Mesothelial cell of epicardium (in vitro differentiated cells): Measurements from ENCODE around the gene SSPN. TPM values are rescaled to one million over a fixed set of nuclear protein-coding genes. Genes with fewer than 3 reads are reported as not detected.

Experiments used
- DNase-seq, 2 experiments: peaks; one replicate each; pipeline ENCODE4 v3.0.0; 2021; ENCODE audit warnings: low spot score in 2 of 2; ENCODE audit not compliant: unreplicated experiment in 2 of 2
- H3K27ac Mint-ChIP-seq: 2 replicates; pipeline ENCODE4 v1.8.0; 2021; ENCODE audit warnings: mixed read lengths
- H3K27me3 Mint-ChIP-seq: 2 replicates; pipeline ENCODE4 v1.8.0; 2021; ENCODE audit warnings: low read depth, mixed read lengths
- H3K36me3 Mint-ChIP-seq: 2 replicates; pipeline ENCODE4 v1.8.0; 2021; ENCODE audit warnings: mixed read lengths
- H3K4me1 Mint-ChIP-seq: 2 replicates; pipeline ENCODE4 v1.8.0; 2021; ENCODE audit warnings: mixed read lengths
- H3K4me3 Mint-ChIP-seq: 2 replicates; pipeline ENCODE4 v1.8.0; 2021; ENCODE audit warnings: mild to moderate bottlenecking, moderate library complexity, mixed read lengths
- H3K9me3 Mint-ChIP-seq: 2 replicates; pipeline ENCODE4 v1.8.0; 2021; ENCODE audit warnings: mixed read lengths
- total RNA-seq: library from RNA; stranded (reverse); gene quantifications from 3 replicates; pipeline ENCODE4 v1.2.1, GENCODE V29; 2021
- TF ChIP-seq, protein P1 (sequence below): fragments of 200-600 bp; sonication (generic); IDR thresholded peaks from one replicate; pipeline ENCODE4 v1.5.0; 2021; ENCODE audit warnings: antibody characterized with exemption; ENCODE audit not compliant: unreplicated experiment

The SSPN gene
- total RNA-seq, 1 donor from 2014 or later, result 19.4 TPM

DNA sequence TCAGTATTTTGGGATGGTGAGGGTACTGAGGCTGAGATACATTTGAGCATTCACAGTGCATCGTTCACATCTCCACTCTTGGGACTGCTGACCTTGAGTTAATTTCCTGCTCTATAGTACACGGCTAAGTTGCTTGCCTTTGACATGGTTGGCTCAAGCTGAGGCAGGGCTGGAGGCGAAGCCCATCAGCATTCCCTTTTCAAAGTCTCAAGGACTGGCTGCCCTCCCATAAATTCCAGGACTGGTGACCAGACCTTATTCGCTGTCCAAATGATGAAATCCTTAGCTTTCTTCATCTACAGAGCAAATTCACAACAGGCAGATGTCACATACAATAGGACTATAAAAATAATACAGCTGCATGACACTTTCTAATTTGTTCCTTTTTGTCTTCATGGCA lies 85.9 kb downstream of the SSPN start:
- Mint-ChIP-seq H3K36me3 (no peaks in the 10 kb centered on the region), H3K27ac (no peak overlapping the region)
- no peak for DNase-seq

GRCh38 chr12:26282339-26282940 lies 87.1 kb downstream of the SSPN start:
- Mint-ChIP-seq H3K27ac (no peak overlapping the region), H3K36me3 (no peaks in the 10 kb centered on the region)

More for the DNA sequence above, 85.9 kb downstream of the SSPN start:
- H3K4me3 Mint-ChIP-seq, result no peak overlapping the region
- no peaks in the 10 kb centered on the region for H3K9me3 Mint-ChIP-seq
- TF ChIP-seq, protein P1, sequence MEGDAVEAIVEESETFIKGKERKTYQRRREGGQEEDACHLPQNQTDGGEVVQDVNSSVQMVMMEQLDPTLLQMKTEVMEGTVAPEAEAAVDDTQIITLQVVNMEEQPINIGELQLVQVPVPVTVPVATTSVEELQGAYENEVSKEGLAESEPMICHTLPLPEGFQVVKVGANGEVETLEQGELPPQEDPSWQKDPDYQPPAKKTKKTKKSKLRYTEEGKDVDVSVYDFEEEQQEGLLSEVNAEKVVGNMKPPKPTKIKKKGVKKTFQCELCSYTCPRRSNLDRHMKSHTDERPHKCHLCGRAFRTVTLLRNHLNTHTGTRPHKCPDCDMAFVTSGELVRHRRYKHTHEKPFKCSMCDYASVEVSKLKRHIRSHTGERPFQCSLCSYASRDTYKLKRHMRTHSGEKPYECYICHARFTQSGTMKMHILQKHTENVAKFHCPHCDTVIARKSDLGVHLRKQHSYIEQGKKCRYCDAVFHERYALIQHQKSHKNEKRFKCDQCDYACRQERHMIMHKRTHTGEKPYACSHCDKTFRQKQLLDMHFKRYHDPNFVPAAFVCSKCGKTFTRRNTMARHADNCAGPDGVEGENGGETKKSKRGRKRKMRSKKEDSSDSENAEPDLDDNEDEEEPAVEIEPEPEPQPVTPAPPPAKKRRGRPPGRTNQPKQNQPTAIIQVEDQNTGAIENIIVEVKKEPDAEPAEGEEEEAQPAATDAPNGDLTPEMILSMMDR, result no peak
- peaks cover 3% of the 10 kb centered on the region for H3K4me1 Mint-ChIP-seq
- H3K27me3 Mint-ChIP-seq, result no peaks in the 10 kb centered on the region

DNA sequence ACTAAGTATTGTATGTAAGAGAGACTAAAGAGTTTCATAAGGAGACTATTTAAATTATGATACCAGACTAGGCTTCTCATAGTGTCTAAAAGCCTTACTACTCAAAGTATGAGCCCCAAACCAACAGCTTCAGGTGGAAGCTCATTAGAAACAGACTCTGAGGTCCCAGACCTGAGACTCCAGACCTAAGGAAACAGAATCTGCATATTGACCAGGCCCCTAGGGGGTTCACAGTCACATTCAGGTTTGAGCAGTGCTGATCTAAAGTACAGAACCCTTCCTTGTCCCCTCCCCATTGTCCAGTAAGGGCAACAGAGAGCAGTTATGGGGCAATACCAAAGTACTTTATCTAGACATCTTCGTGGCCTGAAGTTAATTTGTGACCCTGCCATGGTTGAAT lies 87.7 kb downstream of the SSPN start:
- H3K36me3 Mint-ChIP-seq, result no peaks in the 10 kb centered on the region

More at GRCh38 chr12:26282339-26282940, 87.1 kb downstream of the SSPN start:
- H3K4me1 Mint-ChIP-seq, result peaks cover 3% of the 10 kb centered on the region
- DNase-seq, result no peak
- H3K4me3 Mint-ChIP-seq, result no peak overlapping the region
- TF ChIP-seq, protein P1, result no peak
- no peaks in the 10 kb centered on the region for H3K27me3 Mint-ChIP-seq
- no peaks in the 10 kb centered on the region for H3K9me3 Mint-ChIP-seq

DNA sequence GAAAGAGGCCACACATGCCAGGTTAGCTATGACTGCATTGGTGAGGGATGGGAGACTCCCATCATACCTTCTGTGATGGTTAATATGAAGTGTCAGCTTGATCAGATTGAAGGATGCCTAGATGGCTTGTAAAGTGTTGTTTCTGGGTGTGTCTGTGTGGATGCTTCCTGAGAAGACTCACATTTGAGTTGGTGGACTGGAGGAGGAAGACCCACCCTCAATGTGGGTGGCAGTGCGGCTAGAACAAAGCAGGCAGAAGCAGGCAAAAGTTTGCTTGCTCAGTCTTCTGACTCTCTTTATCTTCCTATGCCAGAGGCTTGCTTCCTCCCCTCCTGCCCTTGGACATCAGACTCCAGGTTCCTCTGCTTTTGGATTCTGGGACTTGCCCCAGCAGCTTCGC lies 88.2 kb downstream of the SSPN start:
- peaks cover 3% of the 10 kb centered on the region for H3K4me1 Mint-ChIP-seq
- TF ChIP-seq, protein P1, result no peak
- H3K4me3 Mint-ChIP-seq, result no peak overlapping the region
- no peaks in the 10 kb centered on the region for H3K27me3 Mint-ChIP-seq
- H3K27ac Mint-ChIP-seq, result no peak overlapping the region
- no peaks in the 10 kb centered on the region for H3K9me3 Mint-ChIP-seq
- no peaks in the 10 kb centered on the region for H3K36me3 Mint-ChIP-seq
- DNase-seq, result no peak

More for the DNA sequence above, 87.7 kb downstream of the SSPN start:
- DNase-seq, result no peak
- Mint-ChIP-seq H3K27ac (no peak overlapping the region), H3K4me1 (peaks cover 3% of the 10 kb centered on the region), H3K4me3 (no peak overlapping the region), H3K27me3 (no peaks in the 10 kb centered on the region), H3K9me3 (no peaks in the 10 kb centered on the region)
- TF ChIP-seq, protein P1, result no peak

GRCh38 chr12:26285401-26285800 lies 90.0 kb downstream of the SSPN start:
- no peak for DNase-seq
- no peak overlapping the region for H3K27ac Mint-ChIP-seq
- TF ChIP-seq, protein P1, result no peak
- H3K4me1 Mint-ChIP-seq, result no peaks in the 10 kb centered on the region
- no peaks in the 10 kb centered on the region for H3K36me3 Mint-ChIP-seq
- no peak overlapping the region for H3K4me3 Mint-ChIP-seq
- H3K9me3 Mint-ChIP-seq, result no peaks in the 10 kb centered on the region
- no peaks in the 10 kb centered on the region for H3K27me3 Mint-ChIP-seq
